Amygdala (tissue), 56 donors: ENCODE measurements around the gene P2RX1.
"Not testable (repeated sequence)": the region's sequence is repeated elsewhere in the genome, so short reads cannot be mapped to it uniquely, and the experiment has no call there.

ENCODE experiments used
- DNase-seq, 56 donors: peaks; one replicate each; lab custom pipeline; 2025; lab: John Stamatoyannopoulos, UW

The P2RX1 gene

GRCh38 chr17:3867106-3867505, 49.2 kb downstream of the P2RX1 start:
- DNase-seq, result no peak

DNA sequence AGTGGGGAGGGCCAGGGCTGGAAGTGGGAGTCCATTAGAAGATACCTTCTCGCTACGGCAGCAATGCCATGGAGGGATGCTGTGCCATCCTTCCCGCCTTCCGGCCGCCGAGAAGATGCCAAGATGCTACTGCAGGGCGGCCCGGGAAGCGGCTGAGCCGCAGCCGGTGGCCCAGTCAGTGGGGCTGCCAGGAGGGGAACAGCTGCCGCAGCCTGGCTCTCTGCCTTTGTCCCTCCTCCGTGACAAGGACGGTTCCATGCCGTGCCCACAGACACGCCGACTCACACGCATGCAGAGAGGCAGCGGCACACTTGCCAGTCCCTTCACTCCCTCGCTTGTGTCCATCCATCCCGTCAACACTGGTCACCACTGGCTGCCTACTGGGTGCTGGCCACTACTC, 50.0 kb downstream of the P2RX1 start:
- DNase-seq, result peak in 14 of 56 donors; percentile 13 to 45 (median 24)

DNA sequence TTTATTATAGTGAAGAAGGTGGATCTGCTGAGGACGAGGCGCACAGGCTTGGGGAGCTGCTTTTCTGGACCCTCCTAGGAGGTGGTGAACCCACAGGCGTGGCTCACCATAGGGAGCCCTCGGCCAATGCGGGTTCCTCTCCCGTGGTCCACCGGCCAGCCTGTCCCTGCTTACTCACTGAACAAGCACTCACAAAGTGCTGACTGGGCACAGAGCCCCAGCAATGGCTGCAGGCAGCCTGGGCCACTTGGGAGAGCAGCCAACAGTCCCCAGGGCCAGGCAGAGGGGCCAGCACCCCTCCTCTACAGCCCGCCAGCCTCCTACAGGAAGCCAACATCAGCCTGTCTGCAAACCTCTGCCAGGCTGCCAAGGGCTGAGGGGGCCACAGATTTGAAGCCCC, 51.1 kb downstream of the P2RX1 start:
- DNase-seq, result peak in 23 of 56 donors; percentile 13 to 75 (median 45)

GRCh38 chr17:3864534-3864933, 51.7 kb downstream of the P2RX1 start:
- DNase-seq, result no peak

- DNase-seq, result no peak
These were observed 54.2 kb downstream of the P2RX1 start for GRCh38 chr17:3861761-3862681.

GRCh38 chr17:3860939-3861700, 55.1 kb downstream of the P2RX1 start:
- DNase-seq, result no peak

DNA sequence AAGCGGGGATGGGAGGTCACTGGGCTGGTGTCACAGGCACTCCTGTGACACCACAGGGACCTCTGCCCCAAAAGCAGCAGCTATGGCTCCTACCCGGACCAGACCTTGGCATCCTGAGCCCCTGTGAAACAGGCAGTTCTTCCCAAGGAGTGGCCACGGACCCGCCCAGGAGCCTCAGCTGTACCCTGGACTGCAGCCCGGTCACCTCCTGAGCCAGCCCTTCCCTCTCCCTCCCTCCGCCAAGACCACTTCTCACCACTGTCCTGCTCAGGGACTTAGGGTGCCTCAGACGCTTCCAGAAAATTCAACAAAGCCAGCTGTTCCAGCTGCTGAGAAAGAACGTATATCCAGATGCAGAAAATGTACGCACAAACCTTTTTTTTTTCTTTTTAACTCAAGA, 56.3 kb downstream of the P2RX1 start:
- no peak for DNase-seq

DNA sequence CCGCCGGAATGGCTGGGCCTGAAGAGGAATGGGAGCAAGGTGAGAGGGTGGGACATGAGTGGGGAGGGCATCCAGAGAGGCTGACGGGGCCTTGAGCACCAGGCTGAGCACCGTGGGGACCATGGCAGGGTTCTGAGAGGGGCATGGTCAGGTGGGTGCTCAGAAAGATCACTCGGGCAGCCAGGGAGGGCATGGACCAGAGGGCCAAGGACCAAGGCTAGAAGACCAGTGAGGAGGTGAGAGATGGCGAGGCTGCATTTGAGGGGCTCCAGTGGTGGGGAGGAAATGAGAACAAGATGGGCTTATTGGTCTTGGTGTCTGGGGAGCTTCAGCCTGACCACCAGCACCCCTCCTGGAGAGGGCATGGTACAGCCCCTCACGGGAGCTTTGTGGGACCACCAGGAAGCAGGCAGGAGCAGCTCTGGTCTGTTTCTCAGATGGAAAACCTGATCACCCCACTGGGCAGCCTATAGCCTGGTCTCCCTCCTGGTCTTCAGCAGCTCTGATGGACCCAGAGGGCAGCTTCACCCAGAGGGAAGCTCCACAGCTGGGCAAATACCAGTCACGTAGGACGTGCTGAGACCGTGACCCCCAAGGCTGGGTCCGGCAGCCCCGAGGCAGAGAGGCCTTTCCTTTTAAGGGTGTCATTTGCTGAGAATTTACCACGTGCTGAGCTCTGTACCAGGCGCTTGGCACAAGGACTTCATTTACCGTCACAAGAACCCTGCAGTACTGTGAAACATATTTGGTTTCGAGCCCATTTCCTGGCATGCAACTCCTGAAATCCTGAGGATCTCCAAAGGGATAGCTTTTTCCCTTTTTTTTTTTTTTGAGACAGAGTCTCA, 58.8 kb downstream of the P2RX1 start:
- no peak for DNase-seq

DNA sequence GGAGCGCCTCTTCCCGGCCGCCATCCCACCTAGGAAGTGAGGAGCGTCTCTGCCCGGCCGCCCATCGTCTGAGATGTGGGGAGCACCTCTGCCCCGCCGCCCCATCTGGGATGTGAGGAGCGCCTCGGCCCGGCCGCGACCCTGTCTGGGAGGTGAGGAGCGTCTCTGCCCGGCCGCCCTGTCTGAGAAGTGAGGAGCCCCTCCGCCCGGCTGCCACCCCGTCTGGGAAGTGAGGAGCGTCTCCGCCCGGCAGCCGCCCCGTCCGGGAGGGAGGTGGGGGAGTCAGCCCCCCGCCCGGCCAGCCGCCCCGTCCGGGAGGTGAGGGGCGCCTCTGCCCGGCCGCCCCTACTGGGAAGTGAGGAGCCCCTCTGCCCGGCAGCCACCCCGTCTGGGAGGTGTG, 62.1 kb downstream of the P2RX1 start:
- DNase-seq, result not testable (repeated sequence)

- DNase-seq, result no peak
These were observed 63.7 kb downstream of the P2RX1 start for GRCh38 chr17:3852561-3852960.

GRCh38 chr17:3851461-3852100, 64.7 kb downstream of the P2RX1 start:
- no peak for DNase-seq

- no peak for DNase-seq
These were observed 67.9 kb downstream of the P2RX1 start for GRCh38 chr17:3848229-3848835.

- DNase-seq, result no peak
These were observed 69.0 kb downstream of the P2RX1 start for GRCh38 chr17:3847165-3847670.
